NCI-H146 treated with DMSO at 0.1 percent for 48 hours (cell line): ENCODE results near the gene AMOTL1.
"Not testable (repeated sequence)": the region's sequence is repeated elsewhere in the genome, so short reads cannot be mapped to it uniquely, and the experiment has no call there.

Source experiments
- DNase-seq: peaks from one replicate; lab custom pipeline; 2025; ENCODE audit not compliant: unreplicated experiment; lab: John Stamatoyannopoulos, UW

The AMOTL1 gene

DNA sequence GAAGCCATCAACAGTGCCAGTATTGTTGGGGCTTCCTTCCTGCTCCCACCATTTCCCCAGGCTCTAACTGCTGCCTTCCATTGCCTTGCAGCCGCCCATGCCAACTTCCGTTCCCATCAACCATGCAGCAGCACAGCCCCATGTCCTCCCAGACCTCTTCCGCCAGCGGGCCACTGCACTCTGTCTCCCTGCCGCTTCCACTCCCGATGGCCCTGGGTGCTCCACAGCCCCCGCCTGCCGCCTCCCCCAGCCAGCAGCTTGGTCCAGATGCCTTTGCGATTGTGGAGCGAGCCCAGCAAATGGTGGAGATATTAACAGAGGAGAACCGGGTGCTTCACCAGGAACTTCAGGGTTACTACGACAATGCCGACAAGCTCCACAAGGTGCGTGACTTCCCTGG is 53.3 kb downstream of the AMOTL1 start:
- no peak for DNase-seq

- no peak for DNase-seq
These were observed 53.9 kb downstream of the AMOTL1 start for GRCh38 chr11:94822080-94822479.

DNA sequence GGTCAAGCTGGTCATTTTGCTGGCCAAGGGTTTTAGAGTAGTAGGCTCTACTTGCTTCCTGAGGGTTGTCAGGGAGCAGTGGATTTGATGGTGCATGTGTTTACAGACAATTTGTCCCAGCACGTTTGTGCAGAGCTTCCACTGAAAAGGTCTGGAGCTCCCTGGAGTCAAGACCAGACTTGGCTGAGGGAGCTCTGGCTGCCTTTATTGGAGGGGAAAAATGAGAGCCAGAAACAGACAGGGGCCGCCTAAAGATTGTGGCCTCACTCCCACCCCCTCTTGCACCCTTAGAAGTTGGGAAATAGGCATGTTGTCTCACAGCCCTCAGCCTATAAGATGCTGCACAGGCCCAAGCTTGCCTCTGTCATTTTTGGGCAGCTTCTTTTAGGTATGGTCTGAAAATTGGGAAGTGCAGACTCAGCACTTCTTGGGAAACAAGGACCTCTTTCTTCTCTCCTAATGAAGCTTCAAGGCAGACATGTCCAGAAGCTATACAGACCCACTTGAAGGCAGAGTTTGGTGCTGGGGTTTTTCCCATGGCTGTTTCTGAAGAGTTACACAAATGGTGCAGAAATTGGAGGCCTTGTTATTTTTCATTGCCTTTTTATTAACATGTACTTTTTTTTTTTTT is 55.1 kb downstream of the AMOTL1 start:
- DNase-seq: no peak

- DNase-seq: no peak
These were observed 56.9 kb downstream of the AMOTL1 start for GRCh38 chr11:94825031-94825430.

- DNase-seq: no peak
These were observed 57.3 kb downstream of the AMOTL1 start for GRCh38 chr11:94825481-94825880.

DNA sequence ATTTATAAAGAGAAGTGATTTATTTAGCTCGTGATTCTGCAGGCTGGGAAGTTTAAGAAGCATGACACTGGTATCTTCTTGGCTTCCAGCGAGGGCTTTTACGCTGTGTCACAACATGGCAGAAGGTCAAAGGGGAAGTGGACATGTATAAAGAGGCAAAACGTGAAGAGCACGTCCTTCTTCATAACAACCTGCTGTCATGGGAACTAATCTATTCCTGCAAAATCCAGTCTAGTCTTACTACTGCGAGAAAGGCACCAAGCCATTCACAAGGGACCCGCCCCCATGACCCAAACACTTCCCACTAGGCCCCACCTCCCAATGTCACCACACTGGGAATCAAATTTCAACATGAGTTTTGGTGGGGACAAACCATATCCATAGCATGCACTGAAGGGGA is 58.3 kb downstream of the AMOTL1 start:
- DNase-seq: no peak

DNA sequence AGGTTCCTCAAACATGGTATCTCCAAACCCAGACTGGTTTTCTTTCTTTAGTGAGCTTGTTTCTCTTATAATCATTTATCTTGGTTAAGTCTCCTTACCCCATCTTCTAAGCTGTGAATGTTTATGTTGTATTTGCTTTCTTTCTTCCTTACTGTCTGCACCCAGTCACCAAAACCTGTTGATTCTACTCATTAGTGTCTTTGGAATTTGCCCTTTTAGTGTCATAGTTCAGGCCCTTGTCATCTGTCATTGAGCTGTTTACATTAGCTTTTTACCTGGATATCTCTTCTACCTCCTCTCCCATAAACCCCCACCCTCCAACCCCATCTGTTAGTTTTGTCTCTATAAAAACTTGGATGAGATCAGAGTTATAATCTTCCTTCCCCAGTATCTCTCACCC is 59.9 kb downstream of the AMOTL1 start:
- no peak for DNase-seq

DNA sequence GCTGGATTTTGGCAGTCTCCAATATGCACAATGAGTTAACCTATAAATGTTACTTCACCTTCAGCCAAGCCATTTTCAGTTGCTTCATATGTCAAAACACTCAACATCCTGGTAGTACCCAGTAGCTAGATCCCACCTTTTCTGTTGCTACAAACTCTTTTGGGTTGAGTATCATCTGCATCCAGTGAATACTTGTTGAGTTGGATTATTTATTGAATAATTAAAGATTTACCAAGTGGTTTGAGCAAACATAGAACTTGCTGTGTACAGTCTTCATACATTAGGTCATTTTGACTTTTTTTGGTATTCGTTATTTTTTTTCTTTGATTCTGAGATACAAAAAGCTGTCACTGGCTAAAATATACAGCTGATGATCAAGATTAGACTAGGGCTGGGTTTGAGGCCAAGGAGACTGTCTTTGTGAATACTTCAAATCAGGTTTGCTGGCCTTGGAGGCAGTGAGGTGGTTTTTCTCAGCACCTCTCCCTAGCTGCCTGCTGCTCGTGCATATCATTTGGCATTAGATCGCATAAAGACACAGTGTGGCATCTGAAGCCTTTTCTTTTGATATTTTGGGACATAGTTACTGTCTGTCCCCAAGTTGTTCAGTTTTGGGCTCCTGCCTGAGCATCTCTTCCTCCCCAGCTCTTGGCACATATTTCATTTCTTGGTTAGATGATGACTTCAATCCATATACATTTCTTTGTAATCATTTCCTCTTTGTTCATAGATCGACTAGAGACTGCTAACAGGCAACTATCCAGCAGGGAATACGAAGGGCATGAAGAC is 62.8 kb downstream of the AMOTL1 start:
- no peak for DNase-seq

DNA sequence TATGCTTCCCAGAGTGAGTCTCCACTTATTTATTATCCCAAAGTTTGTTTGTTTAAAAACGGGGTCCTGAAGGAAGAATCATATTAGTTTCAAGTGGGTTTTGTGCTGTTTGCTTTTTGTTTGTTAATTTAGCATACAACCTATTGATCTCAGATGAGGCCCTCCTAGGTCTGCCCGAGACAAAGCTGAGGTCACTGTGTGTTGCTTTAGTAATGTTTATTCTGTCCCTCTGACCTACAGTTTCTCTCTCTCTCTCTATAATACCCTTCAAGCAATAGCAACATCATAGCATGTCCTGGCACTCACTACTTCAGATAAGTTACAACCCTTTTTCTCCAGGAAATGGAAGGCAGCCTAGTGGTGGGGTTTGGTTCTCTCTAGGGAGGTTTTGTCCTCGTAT is 63.4 kb downstream of the AMOTL1 start:
- no peak for DNase-seq

- no peak for DNase-seq
These were observed 64.6 kb downstream of the AMOTL1 start for GRCh38 chr11:94832604-94833235.

DNA sequence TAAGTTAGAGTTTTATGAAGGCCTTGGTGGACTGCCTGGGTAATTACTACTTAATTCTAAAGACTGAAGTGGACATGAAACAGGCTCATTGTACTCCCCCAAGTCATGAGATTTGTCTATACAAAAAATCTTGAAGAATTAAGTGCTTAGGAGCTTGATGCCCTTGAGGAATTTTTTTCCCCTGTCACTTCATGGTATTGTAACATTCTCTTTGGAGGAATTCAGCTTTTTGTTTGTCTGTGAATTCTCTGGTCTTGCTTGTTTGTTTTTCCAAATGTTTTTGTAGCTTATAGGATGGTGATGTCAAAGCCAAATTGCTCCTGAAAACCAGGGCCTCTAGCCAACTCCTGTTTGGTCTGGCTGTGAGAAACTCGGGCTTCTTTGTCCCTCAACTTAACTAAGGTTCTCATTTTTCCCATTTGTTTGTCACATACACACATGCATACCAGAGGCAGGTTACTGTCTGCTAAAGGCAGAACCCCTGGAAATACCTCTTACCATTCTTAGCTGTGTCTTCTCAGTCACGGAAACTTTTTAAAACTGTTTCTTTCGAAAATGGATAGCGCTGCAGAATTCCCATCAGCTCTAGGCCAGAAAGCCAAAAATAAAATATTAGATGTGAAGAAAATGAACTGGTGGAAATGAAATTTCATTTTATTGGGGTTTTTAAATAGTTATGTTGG is 66.9 kb downstream of the AMOTL1 start:
- no peak for DNase-seq

DNA sequence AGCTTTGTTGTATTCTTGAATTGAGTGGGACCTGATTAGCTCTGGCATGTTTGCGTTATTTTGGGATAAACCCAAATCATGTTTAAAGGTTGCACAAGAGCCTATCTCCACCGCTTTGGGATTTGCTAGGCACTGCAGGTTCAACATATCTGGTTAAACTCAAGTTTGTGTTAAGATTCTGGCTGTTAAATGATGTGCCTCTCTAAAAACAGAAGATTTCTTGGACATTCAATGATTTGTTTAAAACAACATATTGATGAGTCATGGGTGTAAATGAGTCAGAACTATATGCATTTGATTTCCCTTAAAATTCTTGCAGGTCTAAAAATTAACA is 67.4 kb downstream of the AMOTL1 start:
- DNase-seq: no peak

- no peak for DNase-seq
These were observed 69.2 kb downstream of the AMOTL1 start for GRCh38 chr11:94837317-94837716.

GRCh38 chr11:94838027-94838731 is 70.0 kb downstream of the AMOTL1 start:
- DNase-seq: no peak

- no peak for DNase-seq
These were observed 72.1 kb downstream of the AMOTL1 start for GRCh38 chr11:94840209-94840608.

- no peak for DNase-seq
These were observed 75.9 kb downstream of the AMOTL1 start for GRCh38 chr11:94844031-94844430.

DNA sequence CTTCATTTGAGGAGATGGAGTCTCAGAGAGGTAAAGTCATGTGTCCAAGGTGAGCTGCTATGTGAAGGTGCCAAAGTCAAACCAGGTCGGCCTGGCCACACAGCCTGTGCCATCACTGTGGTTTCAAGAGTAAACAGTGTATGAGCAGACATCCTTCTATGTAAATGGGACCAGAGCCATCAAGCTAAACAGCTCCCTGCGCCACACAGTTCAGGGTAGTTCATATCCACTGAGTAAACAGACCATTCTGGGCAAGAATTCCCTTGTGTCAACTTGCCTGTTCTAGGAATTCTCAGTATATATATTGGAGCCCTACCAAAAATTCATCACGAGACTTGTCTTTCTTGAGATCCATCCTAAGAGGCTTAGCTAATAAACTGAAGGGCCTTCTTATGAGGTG is 77.5 kb downstream of the AMOTL1 start:
- DNase-seq: no peak

- no peak for DNase-seq
These were observed 81.7 kb downstream of the AMOTL1 start for GRCh38 chr11:94849839-94850238.

DNA sequence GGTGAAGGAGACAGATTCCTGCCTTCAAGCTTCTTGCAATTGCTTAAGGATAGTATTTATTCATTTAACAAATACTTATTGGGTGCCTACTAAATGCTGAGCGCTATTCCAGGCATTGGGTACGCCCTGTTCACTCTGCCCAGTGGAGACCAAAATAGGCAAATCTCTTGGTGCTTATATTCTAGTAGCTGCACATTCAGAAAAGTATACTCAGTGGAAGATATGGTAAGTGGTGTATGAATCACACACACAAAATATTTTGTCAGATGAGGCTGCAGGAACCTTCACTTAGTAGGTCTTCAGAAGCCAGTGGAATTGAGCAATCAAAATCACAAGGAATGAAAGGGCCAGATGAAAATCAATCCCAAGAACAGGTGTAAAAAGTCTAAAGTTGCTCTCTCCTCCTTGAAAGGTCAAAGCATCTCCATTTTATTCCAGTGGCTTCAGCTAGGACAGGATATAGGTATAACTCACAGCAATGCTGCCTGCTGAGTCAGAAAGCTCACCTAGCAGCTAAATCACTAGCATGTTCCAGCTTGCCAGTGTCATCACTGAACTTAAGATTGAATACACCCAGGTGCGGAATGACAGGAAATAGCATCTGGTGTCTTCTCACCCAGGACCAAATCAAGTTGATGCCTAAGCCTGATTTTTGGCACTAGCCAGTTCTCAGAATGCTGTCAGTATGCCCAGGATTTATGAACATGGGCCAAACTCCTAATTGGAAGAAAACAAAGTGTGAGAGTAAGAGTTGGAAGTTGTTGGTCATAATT is 83.9 kb downstream of the AMOTL1 start:
- no peak for DNase-seq

GRCh38 chr11:94853288-94853687 is 85.1 kb downstream of the AMOTL1 start:
- DNase-seq: not testable (repeated sequence)
